Parathyroid adenoma (tissue), 2 donors: ENCODE results near the gene ZGPAT.
A peak's percentile ranks its signal among the peaks of the same experiment; 100 is the strongest.

Source experiments
- H2AFZ ChIP-seq: fragments of 300-600 bp; sonication (generic); one replicate; pipeline ENCODE4 v1.7.0; 2017; ENCODE audit warnings: antibody characterized with exemption, mild to moderate bottlenecking
- H3K27ac ChIP-seq: fragments of 300-600 bp; sonication (generic); one replicate; pipeline ENCODE4 v1.7.0; 2017
- H3K27me3 ChIP-seq: fragments of 300-600 bp; sonication (generic); one replicate; pipeline ENCODE4 v1.7.0; 2017; ENCODE audit warnings: low read length; ENCODE audit not compliant: control insufficient read depth, insufficient read depth
- H3K36me3 ChIP-seq: fragments of 300-600 bp; sonication (generic); one replicate; pipeline ENCODE4 v1.7.0; 2017; ENCODE audit warnings: low read length; ENCODE audit not compliant: control insufficient read depth, insufficient read depth
- H3K4me1 ChIP-seq: fragments of 300-600 bp; sonication (generic); one replicate; pipeline ENCODE4 v1.7.0; 2017; ENCODE audit warnings: control low read depth
- H3K4me2 ChIP-seq: fragments of 300-600 bp; sonication (generic); one replicate; pipeline ENCODE4 v1.7.0; 2017; ENCODE audit warnings: low read length
- H3K4me3 ChIP-seq: fragments of 300-600 bp; sonication (generic); one replicate; pipeline ENCODE4 v1.7.0; 2017; ENCODE audit warnings: low read depth, low read length
- H3K79me2 ChIP-seq: fragments of 300-600 bp; sonication (generic); one replicate; pipeline ENCODE4 v1.7.0; 2017; ENCODE audit warnings: control low read depth
- H3K9ac ChIP-seq: fragments of 300-600 bp; sonication (generic); one replicate; pipeline ENCODE4 v1.7.0; 2017; ENCODE audit warnings: mild to moderate bottlenecking
- H3K9me3 ChIP-seq: fragments of 300-600 bp; sonication (generic); one replicate; pipeline ENCODE4 v1.7.0; 2017; ENCODE audit warnings: low read length; ENCODE audit not compliant: control insufficient read depth
- TF ChIP-seq, protein P1 (sequence below): fragments of 300-600 bp; sonication (generic); IDR thresholded peaks from one replicate; pipeline ENCODE4 v1.7.0; 2017; ENCODE audit warnings: antibody characterized with exemption, mild to moderate bottlenecking
- donor health status: primary hyperparathyroidism.

ZGPAT gene

DNA sequence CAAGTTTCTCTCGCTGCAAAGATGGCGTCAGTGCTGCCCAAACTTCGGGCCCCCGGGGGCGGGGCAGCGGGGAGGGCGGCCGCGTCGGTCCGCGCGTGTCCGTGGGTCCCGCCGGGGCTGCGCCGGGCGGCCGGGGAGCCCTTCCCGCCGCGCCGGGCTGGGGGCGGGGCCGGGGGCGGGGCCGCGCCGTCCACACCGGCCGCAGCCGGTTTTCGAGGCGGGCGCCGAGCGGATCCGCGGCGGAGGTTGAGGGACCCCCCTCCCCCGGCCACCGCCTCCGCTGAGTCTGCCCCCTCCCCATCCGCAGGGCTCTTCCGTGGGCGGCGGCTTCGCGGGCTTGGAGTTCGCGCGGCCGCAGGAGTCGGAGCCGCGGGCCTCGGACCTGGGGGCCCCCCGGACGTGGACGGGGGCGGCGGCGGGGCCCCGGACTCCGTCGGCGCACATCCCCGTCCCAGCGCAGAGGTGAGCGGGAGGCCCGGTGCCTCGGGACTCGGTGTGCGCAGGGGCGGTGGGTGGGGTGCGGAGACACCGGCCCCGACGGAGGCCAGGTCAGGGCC is 32.3 kb downstream of the ZGPAT start:
- H3K36me3 ChIP-seq = no peaks in the 10 kb centered on the region
- no peak overlapping the region for H3K9ac ChIP-seq
- peaks cover 10% of the 10 kb centered on the region for H3K4me1 ChIP-seq

DNA sequence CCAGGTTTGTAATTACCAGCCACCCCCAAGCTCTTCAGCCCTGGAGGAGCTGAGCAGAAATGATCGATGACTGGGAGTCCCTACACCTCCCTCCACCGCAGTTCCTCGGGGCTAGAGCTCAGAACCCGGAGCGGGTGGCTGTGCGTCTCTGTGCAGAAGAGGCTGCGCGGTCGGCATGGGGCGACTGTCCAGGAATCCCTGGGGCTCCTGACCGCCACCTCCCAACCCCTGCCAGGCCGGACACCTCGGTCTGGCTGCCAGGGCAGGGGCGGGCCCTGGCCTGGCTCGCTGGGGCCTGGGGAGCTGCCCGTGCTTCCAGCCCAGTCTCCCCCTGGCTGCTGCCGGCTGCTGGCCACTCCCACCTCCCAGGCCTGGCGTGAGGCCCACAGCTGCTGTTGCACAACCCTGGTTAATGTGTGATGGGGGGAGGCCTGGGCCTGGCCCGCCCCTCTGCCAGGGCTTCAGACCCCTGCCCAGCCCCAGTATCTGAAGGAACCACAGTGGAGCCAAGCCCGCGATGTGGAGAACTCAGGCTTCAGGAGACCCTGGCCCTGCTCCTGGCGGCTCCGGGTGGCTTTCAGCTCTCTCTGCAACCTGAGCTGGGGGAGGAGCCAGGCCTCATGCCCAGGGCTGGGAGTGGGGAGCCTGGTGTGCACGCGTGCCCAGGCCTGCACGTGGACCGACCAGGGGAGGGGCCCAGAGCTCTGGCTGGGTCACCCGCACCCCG is 33.0 kb downstream of the ZGPAT start:
- Histone ChIP-seq H3K27me3 (no peaks in the 10 kb centered on the region), H3K4me2 (peak overlapping the region; percentile 70), H3K27ac (peak overlapping the region; percentile 66), H3K36me3 (no peaks in the 10 kb centered on the region), H3K9ac (no peak overlapping the region), H2AFZ (peak overlapping the region; percentile 57), H3K9me3 (no peaks in the 10 kb centered on the region), H3K4me1 (peaks cover 10% of the 10 kb centered on the region), H3K79me2 (no peaks in the 10 kb centered on the region), H3K4me3 (peak overlapping the region; percentile 63)
- TF ChIP-seq, protein P1, sequence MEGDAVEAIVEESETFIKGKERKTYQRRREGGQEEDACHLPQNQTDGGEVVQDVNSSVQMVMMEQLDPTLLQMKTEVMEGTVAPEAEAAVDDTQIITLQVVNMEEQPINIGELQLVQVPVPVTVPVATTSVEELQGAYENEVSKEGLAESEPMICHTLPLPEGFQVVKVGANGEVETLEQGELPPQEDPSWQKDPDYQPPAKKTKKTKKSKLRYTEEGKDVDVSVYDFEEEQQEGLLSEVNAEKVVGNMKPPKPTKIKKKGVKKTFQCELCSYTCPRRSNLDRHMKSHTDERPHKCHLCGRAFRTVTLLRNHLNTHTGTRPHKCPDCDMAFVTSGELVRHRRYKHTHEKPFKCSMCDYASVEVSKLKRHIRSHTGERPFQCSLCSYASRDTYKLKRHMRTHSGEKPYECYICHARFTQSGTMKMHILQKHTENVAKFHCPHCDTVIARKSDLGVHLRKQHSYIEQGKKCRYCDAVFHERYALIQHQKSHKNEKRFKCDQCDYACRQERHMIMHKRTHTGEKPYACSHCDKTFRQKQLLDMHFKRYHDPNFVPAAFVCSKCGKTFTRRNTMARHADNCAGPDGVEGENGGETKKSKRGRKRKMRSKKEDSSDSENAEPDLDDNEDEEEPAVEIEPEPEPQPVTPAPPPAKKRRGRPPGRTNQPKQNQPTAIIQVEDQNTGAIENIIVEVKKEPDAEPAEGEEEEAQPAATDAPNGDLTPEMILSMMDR = peak; percentile 36

More for the DNA sequence above, 32.3 kb downstream of the ZGPAT start:
- Histone ChIP-seq H3K27me3 (no peaks in the 10 kb centered on the region), H3K79me2 (no peaks in the 10 kb centered on the region), H3K4me3 (peak overlapping the region; percentile 63), H3K27ac (peak overlapping the region; percentile 66), H3K4me2 (peak overlapping the region; percentile 70), H2AFZ (peak overlapping the region; percentile 57), H3K9me3 (no peaks in the 10 kb centered on the region)
- TF ChIP-seq, protein P1 = no peak

DNA sequence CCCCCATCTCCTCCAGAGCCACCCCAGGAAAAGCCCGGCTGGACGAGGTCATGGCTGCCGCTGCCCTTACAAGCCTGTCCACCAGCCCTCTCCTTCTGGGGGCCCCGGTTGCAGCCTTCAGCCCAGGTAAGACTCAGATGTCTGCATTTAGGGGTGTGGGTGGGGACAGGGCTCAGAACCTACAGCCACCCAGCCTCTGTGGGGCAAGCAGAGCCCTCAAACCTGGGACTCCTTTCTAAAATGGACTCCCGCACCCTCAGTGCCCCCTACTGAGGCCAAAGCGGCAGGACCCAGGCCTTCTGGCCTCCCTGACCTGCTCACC is 33.5 kb downstream of the ZGPAT start:
- TF ChIP-seq, protein P1 = no peak
- H2AFZ ChIP-seq = no peak overlapping the region
- no peaks in the 10 kb centered on the region for H3K27me3 ChIP-seq
- peak overlapping the region; percentile 63 for H3K4me3 ChIP-seq
- H3K4me2 ChIP-seq = peak overlapping the region; percentile 70
- peak overlapping the region; percentile 66 for H3K27ac ChIP-seq
- H3K9me3 ChIP-seq = no peaks in the 10 kb centered on the region
- H3K9ac ChIP-seq = no peak overlapping the region
- H3K79me2 ChIP-seq = no peaks in the 10 kb centered on the region
- peaks cover 10% of the 10 kb centered on the region for H3K4me1 ChIP-seq
- H3K36me3 ChIP-seq = no peaks in the 10 kb centered on the region

DNA sequence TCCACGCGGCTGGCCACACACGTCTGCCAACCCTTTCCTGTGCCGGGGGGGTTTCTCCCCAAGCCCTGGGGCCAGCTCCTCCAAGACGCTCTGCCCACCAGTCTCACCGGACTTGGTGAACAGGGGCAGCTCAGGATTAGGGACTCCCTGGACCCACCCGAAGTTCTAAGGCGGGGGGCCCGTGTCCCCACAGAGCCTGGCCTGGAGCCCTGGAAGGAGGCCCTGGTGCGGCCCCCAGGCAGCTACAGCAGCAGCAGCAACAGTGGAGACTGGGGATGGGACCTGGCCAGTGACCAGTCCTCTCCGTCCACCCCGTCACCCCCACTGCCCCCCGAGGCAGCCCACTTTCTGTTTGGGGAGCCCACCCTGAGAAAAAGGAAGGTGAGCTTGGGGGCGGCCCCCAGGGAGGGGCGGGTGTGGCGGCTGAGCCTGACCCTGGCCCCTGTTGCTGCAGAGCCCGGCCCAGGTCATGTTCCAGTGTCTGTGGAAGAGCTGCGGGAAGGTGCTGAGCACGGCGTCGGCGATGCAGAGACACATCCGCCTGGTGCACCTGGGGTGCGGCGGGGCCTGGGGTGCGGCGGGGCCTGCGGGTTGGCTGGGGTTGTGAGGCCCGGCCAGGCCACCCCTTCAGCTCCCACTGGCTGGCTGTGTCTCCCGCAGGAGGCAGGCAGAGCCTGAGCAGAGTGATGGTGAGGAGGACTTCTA is 34.0 kb downstream of the ZGPAT start:
- Histone ChIP-seq H3K27ac (peak overlapping the region; percentile 66), H3K79me2 (no peaks in the 10 kb centered on the region), H3K4me3 (peak overlapping the region; percentile 63), H3K27me3 (no peaks in the 10 kb centered on the region), H3K9me3 (no peaks in the 10 kb centered on the region), H3K4me2 (peak overlapping the region; percentile 70), H3K36me3 (no peaks in the 10 kb centered on the region), H3K4me1 (peaks cover 10% of the 10 kb centered on the region), H2AFZ (no peak overlapping the region), H3K9ac (no peak overlapping the region)
- TF ChIP-seq, protein P1 = no peak
